ENCODE results near the gene INSYN2A.

DNA sequence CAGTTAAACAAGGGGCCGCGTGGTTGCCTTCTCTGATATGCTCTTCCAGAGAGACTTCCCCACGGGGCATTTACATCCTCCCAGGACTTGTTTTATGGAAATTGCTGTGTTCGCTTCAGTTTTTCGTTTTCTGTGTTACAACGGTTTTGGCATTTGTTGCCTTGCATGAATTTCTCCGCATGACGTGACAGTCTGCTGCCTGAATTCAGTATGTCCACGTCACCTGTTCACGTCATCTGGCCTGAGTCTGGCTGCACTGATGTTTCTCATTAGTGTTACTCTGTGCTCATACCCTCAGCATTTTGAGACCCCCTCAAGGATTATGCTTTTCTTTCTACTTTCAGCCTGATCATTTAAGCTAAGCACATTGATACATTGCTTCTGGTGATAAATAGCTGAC is 49.1 kb upstream of the INSYN2A start:
- no peak for TF ChIP-seq GATA2 (IDR thresholded peaks at IDR 0.05; ENCODE audit: low read depth, low read length)
- TF ChIP-seq GATA3 (IDR thresholded peaks at IDR 0.05; ENCODE audit: low read depth, low read length): no peak
